Measurements from ENCODE around the gene SCAMP5.

Gene SCAMP5

GRCh38 chr15:75048394-75048793, 53.0 kb downstream of the SCAMP5 start:
- DNase-seq: no peak
- no peak overlapping the region for H3K4me3 ChIP-seq (ENCODE audit: low read depth, low read length)
- TF ChIP-seq, protein P1, sequence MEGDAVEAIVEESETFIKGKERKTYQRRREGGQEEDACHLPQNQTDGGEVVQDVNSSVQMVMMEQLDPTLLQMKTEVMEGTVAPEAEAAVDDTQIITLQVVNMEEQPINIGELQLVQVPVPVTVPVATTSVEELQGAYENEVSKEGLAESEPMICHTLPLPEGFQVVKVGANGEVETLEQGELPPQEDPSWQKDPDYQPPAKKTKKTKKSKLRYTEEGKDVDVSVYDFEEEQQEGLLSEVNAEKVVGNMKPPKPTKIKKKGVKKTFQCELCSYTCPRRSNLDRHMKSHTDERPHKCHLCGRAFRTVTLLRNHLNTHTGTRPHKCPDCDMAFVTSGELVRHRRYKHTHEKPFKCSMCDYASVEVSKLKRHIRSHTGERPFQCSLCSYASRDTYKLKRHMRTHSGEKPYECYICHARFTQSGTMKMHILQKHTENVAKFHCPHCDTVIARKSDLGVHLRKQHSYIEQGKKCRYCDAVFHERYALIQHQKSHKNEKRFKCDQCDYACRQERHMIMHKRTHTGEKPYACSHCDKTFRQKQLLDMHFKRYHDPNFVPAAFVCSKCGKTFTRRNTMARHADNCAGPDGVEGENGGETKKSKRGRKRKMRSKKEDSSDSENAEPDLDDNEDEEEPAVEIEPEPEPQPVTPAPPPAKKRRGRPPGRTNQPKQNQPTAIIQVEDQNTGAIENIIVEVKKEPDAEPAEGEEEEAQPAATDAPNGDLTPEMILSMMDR (IDR thresholded peaks at IDR 0.05; ENCODE audit: low read depth, low read length): no peak
- peaks cover 35% of the 10 kb centered on the region for H3K4me1 ChIP-seq
- H3K27me3 ChIP-seq: no peaks in the 10 kb centered on the region
- H3K36me3 ChIP-seq: peaks cover 5% of the 10 kb centered on the region; the same call in 1 of the 2 replicates
- H3K9me3 ChIP-seq: no peaks in the 10 kb centered on the region

GRCh38 chr15:75049392-75049791, 54.0 kb downstream of the SCAMP5 start:
- Histone ChIP-seq H3K4me1 (peaks cover 29% of the 10 kb centered on the region), H3K36me3 (peaks cover 5% of the 10 kb centered on the region; the same call in 1 of the 2 replicates), H3K4me3 (ENCODE audit: low read depth, low read length) (no peak overlapping the region), H3K27me3 (no peaks in the 10 kb centered on the region), H3K9me3 (no peaks in the 10 kb centered on the region)
- DNase-seq: peak; percentile 82
- TF ChIP-seq, protein P1 (IDR thresholded peaks at IDR 0.05; ENCODE audit: low read depth, low read length): no peak

GRCh38 chr15:75050283-75050682, 54.9 kb downstream of the SCAMP5 start:
- H3K9me3 ChIP-seq: no peaks in the 10 kb centered on the region
- DNase-seq: no peak
- TF ChIP-seq, protein P1 (IDR thresholded peaks at IDR 0.05; ENCODE audit: low read depth, low read length): no peak
- no peak overlapping the region for H3K4me3 ChIP-seq (ENCODE audit: low read depth, low read length)
- H3K27me3 ChIP-seq: no peaks in the 10 kb centered on the region
- H3K4me1 ChIP-seq: peaks cover 28% of the 10 kb centered on the region
- peaks cover 5% of the 10 kb centered on the region; the same call in 1 of the 2 replicates for H3K36me3 ChIP-seq

GRCh38 chr15:75051191-75051608, 55.8 kb downstream of the SCAMP5 start:
- peaks cover 5% of the 10 kb centered on the region; the same call in 1 of the 2 replicates for H3K36me3 ChIP-seq
- H3K9me3 ChIP-seq: no peaks in the 10 kb centered on the region
- H3K4me1 ChIP-seq: peaks cover 28% of the 10 kb centered on the region
- TF ChIP-seq, protein P1 (IDR thresholded peaks at IDR 0.05; ENCODE audit: low read depth, low read length): no peak
- DNase-seq: peak; percentile 46
- no peaks in the 10 kb centered on the region for H3K27me3 ChIP-seq
- H3K4me3 ChIP-seq (ENCODE audit: low read depth, low read length): no peak overlapping the region

- Histone ChIP-seq H3K9me3 (no peaks in the 10 kb centered on the region), H3K4me1 (peaks cover 26% of the 10 kb centered on the region), H3K4me3 (ENCODE audit: low read depth, low read length) (no peak overlapping the region), H3K36me3 (peaks cover 5% of the 10 kb centered on the region; the same call in 1 of the 2 replicates), H3K27me3 (no peaks in the 10 kb centered on the region)
- TF ChIP-seq, protein P1 (IDR thresholded peaks at IDR 0.05; ENCODE audit: low read depth, low read length): no peak
- no peak for DNase-seq
Measured at GRCh38 chr15:75051711-75052110, 56.3 kb downstream of the SCAMP5 start.

GRCh38 chr15:75052972-75053747, 57.8 kb downstream of the SCAMP5 start:
- Histone ChIP-seq H3K4me1 (peaks cover 15% of the 10 kb centered on the region), H3K27me3 (no peaks in the 10 kb centered on the region), H3K4me3 (ENCODE audit: low read depth, low read length) (no peak overlapping the region), H3K9me3 (no peaks in the 10 kb centered on the region), H3K36me3 (peaks cover 5% of the 10 kb centered on the region; the same call in 1 of the 2 replicates)
- TF ChIP-seq, protein P1 (IDR thresholded peaks at IDR 0.05; ENCODE audit: low read depth, low read length): no peak
- no peak for DNase-seq

Measured in BE2C (cell line).